ENCODE measurements around the gene URM1. TPM values are rescaled to one million over a fixed set of nuclear protein-coding genes. Genes with fewer than 3 reads are reported as not detected.

The URM1 gene
- total RNA-seq, 2 experiments from 2014 or later, result 87.5 to 93.8 TPM

- POLR2A ChIA-PET, result no interaction called here
- CTCF ChIA-PET, result interaction anchor here (4.7 kb wide), 1 partner anchor 11 kb away, joined by 24 read pairs; no protein-coding TSS in a partner anchor
These were observed 1.6 kb downstream of the URM1 start for GRCh38 chr9:128372784-128373183.

GRCh38 chr9:128374221-128374675 is 3.1 kb downstream of the URM1 start:
- ChIA-PET POLR2A (no interaction called here), CTCF (interaction anchor here (4.7 kb wide), 1 partner anchor 12 kb away, joined by 24 read pairs; no protein-coding TSS in a partner anchor)

GRCh38 chr9:128375865-128376264 is 4.7 kb downstream of the URM1 start:
- ChIA-PET POLR2A (no interaction called here), CTCF (interaction anchor here (1.6 kb wide), 1 partner anchor 63 kb away, joined by 4 read pairs; no protein-coding TSS in a partner anchor)

GRCh38 chr9:128382261-128382660 is 11.1 kb downstream of the URM1 start:
- POLR2A ChIA-PET, result no interaction called here

GRCh38 chr9:128383007-128383753 is 12.0 kb downstream of the URM1 start:
- CTCF ChIA-PET, result interaction anchor here (0.6 to 1.0 kb wide), 3 partner anchors 55 to 153 kb away, joined by 3 read pairs; no protein-coding TSS in a partner anchor
- POLR2A ChIA-PET, result interaction anchor here (0.6 kb wide), 2 partner anchors 12 to 945 kb away, joined by 6 to 7 read pairs; partner anchors contain the start of gene URM1

More at GRCh38 chr9:128382261-128382660, 11.1 kb downstream of the URM1 start:
- CTCF ChIA-PET, result interaction anchor here (0.9 to 1.0 kb wide), 2 partner anchors 56 to 68 kb away, joined by 3 read pairs; no protein-coding TSS in a partner anchor

DNA sequence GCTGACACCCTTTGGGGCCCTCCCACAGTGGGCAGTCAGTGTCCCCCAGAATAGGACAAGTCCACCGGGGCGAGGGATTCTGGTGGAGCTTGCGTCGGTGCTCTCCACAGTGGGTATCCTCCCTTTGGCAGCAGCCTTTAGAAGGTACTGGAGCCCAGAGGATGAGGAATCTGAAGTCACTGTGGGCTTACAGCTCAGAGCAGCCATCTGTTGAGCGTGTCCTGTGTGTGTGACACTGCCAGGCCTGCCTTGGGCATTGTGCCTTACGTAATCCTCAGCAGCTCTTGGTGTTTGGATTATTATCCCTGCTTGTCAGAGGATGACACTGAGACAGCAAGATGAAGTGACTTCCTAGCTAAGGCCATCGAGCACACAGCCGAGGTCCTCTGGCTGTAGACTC is 12.6 kb downstream of the URM1 start:
- ChIA-PET CTCF (interaction anchor here (0.6 kb wide), 1 partner anchor 154 kb away, joined by 3 read pairs; no protein-coding TSS in a partner anchor), POLR2A (interaction anchor here (0.6 kb wide), 2 partner anchors 13 to 945 kb away, joined by 6 to 7 read pairs; partner anchors contain the start of gene URM1)

DNA sequence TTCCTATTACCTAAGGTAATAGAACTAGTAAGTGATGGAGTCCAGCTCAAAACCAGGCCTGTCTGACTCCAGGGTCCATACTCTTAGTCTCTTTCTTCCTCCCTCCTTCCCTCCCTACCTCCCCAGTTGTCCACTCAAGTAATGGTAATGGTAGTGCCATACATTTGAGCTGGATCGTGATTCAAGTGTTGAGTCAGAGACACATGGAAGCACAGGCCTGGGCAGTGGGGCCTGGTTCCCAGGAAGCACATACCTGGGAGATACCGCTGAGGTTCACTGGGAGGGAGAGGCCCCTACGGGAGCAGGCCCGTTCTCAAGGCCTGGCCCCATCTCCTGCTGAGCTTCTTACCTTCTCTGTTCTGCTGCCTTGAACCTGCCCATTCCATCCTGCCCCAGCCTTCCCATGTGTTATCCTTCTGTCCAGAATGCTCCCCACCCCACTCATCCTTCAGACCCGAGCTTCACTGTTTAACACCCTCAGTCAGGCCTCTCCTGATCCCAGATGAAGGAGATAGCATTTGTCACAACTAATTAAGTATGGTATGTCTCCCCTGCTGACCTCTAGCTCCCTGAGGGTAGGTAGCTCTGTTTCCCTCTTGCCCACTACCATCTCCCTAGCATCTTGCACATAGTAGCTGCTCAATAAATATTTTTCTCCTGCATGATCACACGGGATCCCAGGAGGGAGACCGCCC is 13.8 kb downstream of the URM1 start:
- CTCF ChIA-PET, result interaction anchor here (0.5 kb wide), 1 partner anchor 484 kb away, joined by 5 read pairs; no protein-coding TSS in a partner anchor
- POLR2A ChIA-PET, result interaction anchor here (0.6 kb wide), 1 partner anchor 9 kb away, joined by 4 read pairs; no protein-coding TSS in a partner anchor

DNA sequence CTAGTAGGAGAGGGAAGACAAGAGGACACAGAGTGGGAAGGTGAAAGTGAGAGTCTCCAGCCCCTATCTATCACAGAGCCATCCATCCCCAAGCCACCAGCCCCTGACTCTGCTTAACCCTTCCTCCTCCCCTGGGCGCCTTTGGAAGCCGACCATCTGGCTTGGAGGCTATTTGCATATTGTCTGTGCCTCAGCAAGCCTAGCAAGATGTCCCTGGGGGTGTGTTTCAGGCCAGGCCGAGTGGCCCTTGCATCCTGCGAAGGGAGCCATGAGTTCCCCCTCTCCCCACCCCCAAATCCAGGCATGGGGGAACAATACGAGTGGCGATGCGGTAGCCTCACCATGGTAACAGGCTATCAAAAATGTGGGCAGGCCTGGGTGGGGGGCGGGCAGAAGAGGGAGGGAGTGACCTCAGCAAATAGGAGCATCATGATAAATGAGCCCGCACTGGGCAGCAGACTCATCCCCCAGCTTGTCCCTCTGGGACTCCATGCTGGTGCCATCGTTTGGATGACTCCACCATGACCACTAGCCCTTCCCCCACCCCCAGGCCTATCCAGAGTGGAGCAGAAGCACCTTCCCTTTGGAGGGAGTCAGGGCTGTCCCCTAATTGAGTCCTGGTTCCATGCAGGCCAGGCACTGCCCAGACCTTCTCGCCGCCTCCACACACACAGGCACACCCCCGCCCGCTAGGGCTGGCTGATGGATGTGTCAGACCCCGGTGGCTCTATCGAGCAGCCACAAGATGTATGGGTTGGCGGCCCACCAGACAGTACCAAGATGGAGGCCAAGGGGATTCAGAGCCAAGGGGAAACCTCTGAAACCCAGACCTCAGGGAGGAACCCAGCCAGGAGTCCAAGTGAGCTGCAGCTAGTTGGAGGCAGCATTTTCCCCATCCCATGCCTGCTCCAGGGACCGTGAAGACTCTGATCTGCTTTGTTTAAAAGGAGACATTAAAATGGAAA is 14.6 kb downstream of the URM1 start:
- ChIA-PET CTCF (interaction anchor here (0.5 kb wide), 1 partner anchor 483 kb away, joined by 5 read pairs; no protein-coding TSS in a partner anchor), POLR2A (no interaction called here)

DNA sequence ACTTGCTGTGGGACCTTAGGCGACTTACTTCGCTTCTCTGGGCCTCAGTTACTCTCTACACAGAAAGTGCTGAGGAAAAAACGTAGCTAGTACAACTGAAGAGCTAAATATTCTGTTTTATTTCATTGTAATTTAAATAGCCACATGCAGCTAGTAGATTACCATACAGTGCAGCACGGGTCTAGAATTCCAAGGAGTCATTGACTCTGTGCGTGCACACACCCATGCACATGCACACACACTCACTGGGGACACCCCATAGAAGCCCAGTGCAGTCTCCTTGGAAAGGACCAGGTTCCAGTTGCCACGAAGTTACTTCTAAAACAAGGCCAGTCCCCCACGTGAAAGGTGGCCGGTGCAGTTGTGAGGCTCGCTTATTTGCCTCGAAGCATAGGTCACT is 17.0 kb downstream of the URM1 start:
- POLR2A ChIA-PET, result no interaction called here
- CTCF ChIA-PET, result interaction anchor here (1.2 kb wide), 1 partner anchor 26 kb away, joined by 4 read pairs; no protein-coding TSS in a partner anchor

GRCh38 chr9:128389395-128390149 is 18.4 kb downstream of the URM1 start:
- POLR2A ChIA-PET, result no interaction called here
- CTCF ChIA-PET, result no interaction called here

- CTCF ChIA-PET, result interaction anchor here (0.6 kb wide), 2 partner anchors 19 to 51 kb away, joined by 3 to 6 read pairs; no protein-coding TSS in a partner anchor
- POLR2A ChIA-PET, result no interaction called here
These were observed 19.1 kb downstream of the URM1 start for GRCh38 chr9:128390150-128390812.

DNA sequence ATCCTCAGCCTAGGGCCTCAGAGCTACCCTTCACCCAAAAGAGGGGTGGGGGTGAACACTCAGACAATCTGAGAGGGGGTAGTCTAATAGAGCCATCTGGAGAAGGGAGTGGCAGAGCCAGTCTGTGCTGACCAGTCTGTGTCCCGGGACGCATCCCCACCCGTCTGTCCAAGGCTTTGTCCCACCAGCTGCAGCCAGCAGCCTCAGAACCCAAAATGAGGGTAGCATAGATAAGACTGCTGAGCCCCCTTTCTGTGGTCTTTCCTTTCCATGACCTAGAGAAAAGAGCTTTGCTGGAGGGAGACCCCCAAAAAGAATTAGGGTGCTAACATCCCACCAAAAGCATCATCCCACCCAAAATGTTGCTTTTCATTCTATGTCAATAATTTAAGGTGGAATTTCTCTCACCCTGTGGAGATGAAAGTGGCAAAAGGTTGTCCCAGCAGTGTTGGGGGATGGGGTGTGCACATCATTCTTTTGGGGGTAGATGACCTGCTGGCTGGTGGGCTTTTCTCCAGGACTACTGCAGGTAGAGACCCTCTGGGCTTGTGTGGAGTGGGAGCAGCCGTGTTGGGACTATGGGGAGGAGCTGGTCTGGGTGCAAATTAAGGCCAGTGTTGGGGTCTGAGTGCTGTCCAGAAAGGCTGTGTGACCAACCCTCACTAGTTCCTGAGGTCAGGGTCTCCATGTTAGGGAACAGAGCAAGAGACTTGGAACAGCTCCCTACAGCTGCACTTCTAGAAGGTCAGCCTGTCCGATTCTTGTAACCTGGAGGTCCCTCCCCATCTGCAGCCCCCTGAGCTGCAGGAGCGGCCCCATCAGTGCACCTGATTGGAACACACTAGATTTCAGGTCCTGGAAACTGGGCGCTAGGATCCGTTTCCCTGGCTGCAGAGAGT is 19.9 kb downstream of the URM1 start:
- CTCF ChIA-PET, result interaction anchor here (0.6 kb wide), 2 partner anchors 19 to 50 kb away, joined by 3 to 6 read pairs; no protein-coding TSS in a partner anchor

DNA sequence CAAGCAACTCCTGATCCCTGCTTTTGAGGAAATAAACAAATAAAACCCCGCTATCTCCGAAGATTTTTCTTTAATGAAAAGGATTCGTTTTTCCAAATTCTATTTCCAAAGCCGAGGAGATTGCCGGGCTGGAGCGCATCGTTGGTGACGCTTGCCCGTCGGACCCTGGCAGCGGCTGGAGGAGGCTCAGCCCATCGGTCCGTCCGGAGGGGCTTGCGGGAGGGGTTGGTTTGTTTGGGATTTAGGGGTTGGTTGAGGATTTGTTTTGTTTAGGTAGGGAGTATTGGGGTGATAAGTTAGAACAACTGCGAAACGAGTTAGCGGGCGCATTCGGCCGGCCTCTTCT is 20.8 kb downstream of the URM1 start:
- ChIA-PET POLR2A (no interaction called here), CTCF (no interaction called here)

More for the DNA sequence above, 19.9 kb downstream of the URM1 start:
- POLR2A ChIA-PET, result interaction anchor here (0.5 kb wide), 1 partner anchor 231 kb away, joined by 5 read pairs; no protein-coding TSS in a partner anchor

- ChIA-PET CTCF (no interaction called here), POLR2A (no interaction called here)
These were observed 21.3 kb downstream of the URM1 start for GRCh38 chr9:128392302-128393144.

DNA sequence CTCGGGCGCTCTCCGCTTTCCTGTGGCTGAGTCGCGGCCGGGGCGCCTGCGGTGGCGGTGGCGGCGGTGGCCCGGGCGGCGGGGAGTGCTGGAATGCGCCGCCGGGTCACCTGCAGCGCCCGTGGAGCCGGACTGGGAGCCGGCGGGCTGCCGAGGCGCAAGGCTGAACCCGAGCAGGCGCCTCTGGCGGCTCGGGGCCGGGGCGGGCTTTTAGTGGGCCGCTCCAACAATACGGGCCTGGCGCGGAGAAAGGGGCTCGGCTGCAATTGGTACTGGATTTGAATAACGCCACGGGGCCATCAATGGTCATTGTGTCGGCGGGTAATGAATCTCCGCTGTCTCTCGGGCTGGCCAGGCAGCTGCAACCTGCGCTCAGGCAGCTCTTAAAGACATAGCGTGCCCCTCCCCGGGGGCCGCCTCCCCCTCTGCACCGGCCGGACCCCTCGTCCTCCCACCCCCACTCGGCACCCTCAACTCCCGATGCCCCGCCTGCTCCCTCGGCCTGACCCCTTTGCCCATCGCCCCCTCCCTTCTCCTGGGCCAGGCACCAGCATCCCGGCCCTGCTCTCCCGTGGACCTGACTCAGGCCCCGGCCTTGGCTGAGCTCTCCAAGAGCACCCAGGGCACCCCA is 22.1 kb downstream of the URM1 start:
- ChIA-PET POLR2A (interaction anchor here (0.6 kb wide), 1 partner anchor 9 kb away, joined by 4 read pairs; no protein-coding TSS in a partner anchor), CTCF (no interaction called here)
